PC-3 (cell line): ENCODE measurements around the gene EML3. TPM values are rescaled to one million over a fixed set of nuclear protein-coding genes. Genes with fewer than 3 reads are reported as not detected.

Experiments used
- ATAC-seq: fragments of 200-7000 bp; cut with Tn5 transposase; 2 replicates; pipeline ENCODE4 v1.9.1; 2020; ENCODE audit warnings: mild to moderate bottlenecking, moderate library complexity
- BruUV-seq: library from RNA; stranded (reverse); fragments of 400-500 nt; replicated peaks from 2 replicates; lab custom pipeline; 2021; lab: Mats Ljungman, UMichigan
- CTCF ChIA-PET: fragments of 300-600 bp; sonication (Branson Sonifier 250); formaldehyde crosslinking; loops from one replicate; lab custom pipeline; 2022; ENCODE audit warnings: antibody characterized with exemption; lab: Charles Lee
- POLR2A ChIA-PET: fragments of 300-600 bp; sonication (Branson Sonifier 250); formaldehyde crosslinking; loops from one replicate; lab custom pipeline; 2022; ENCODE audit warnings: antibody characterized with exemption; ENCODE audit not compliant: unreplicated experiment; lab: Charles Lee
- DNase-seq: peaks from one replicate; pipeline ENCODE4 v3.0.0-alpha.2; 2015
- H2AFZ ChIP-seq: fragments of 300-600 bp; sonication (generic); 2 replicates; pipeline ENCODE4 v1.6.0; 2016; ENCODE audit warnings: antibody characterized with exemption, low read length
- H3F3A ChIP-seq: fragments of 300-600 bp; sonication (generic); one replicate; pipeline ENCODE4 v1.6.0; 2017; ENCODE audit warnings: antibody characterized with exemption, low read length, control low read depth, mild to moderate bottlenecking; ENCODE audit not compliant: unreplicated experiment
- H3K27ac ChIP-seq: fragments of 300-600 bp; sonication (generic); 2 replicates; pipeline ENCODE4 v1.5.1; 2016; ENCODE audit warnings: mild to moderate bottlenecking, low read length
- H3K27me3 ChIP-seq: fragments of 300-600 bp; sonication (generic); 2 replicates; pipeline ENCODE4 v1.6.1; 2016; ENCODE audit warnings: low read length, mixed read lengths
- H3K36me3 ChIP-seq: fragments of 300-600 bp; sonication (generic); 2 replicates; pipeline ENCODE4 v1.6.1; 2016; ENCODE audit warnings: low read depth, mixed run types, low read length, mixed read lengths
- H3K4me1 ChIP-seq: fragments of 300-600 bp; sonication (generic); 2 replicates; pipeline ENCODE4 v1.5.1; 2016; ENCODE audit warnings: low read length; ENCODE audit not compliant: insufficient read depth
- H3K4me2 ChIP-seq: fragments of 300-600 bp; sonication (generic); 2 replicates; pipeline ENCODE4 v1.6.0; 2016; ENCODE audit warnings: low read length
- H3K4me3 ChIP-seq: fragments of 300-600 bp; sonication (generic); 2 replicates; pipeline ENCODE4 v1.5.1; 2016; ENCODE audit warnings: mild to moderate bottlenecking, low read length, mixed read lengths
- H3K79me2 ChIP-seq: fragments of 300-600 bp; sonication (generic); 2 replicates; pipeline ENCODE4 v1.6.1; 2017; ENCODE audit warnings: low read length, mixed read lengths
- H3K9ac ChIP-seq: fragments of 300-600 bp; sonication (generic); 2 replicates; pipeline ENCODE4 v1.6.0; 2016; ENCODE audit warnings: mild to moderate bottlenecking, low read length
- H3K9me2 ChIP-seq: fragments of 300-600 bp; sonication (generic); replicated peaks from 2 replicates; pipeline ENCODE4 v1.6.1; 2016; ENCODE audit warnings: mixed run types, low read length, mixed read lengths
- H3K9me3 ChIP-seq: fragments of 300-600 bp; sonication (generic); 2 replicates; pipeline ENCODE4 v1.6.1; 2016; ENCODE audit warnings: low read length, mixed read lengths
- H4K20me1 ChIP-seq: fragments of 300-600 bp; sonication (generic); 2 replicates; pipeline ENCODE4 v1.6.1; 2016; ENCODE audit warnings: low read length, mixed read lengths
- CTCF ChIP-seq: fragments of 300-600 bp; sonication (generic); conservative IDR thresholded peaks from 2 replicates; pipeline ENCODE4 v1.5.1; 2017; ENCODE audit warnings: antibody characterized with exemption, low read depth, mild to moderate bottlenecking, low read length
- EZH2 ChIP-seq: fragments of 300-600 bp; sonication (generic); IDR thresholded peaks from one replicate; pipeline ENCODE4 v1.6.1; 2017; ENCODE audit warnings: antibody characterized with exemption, mild to moderate bottlenecking, low read length; ENCODE audit not compliant: unreplicated experiment
- EZH2phosphoT487 ChIP-seq: fragments of 300-600 bp; sonication (generic); IDR thresholded peaks from 2 replicates; pipeline ENCODE4 v1.6.1; 2018; ENCODE audit warnings: mild to moderate bottlenecking, antibody characterized with exemption, low read length, borderline replicate concordance
- intact Hi-C: fragments of 100-400 bp; cut with micrococcal nuclease; formaldehyde crosslinking; loops from 2 replicates; pipeline ENCODE4 v1.9.0; 2023
- total RNA-seq: library from RNA; depleted of rRNA; stranded (reverse); fragments of >200 nt; gene quantifications from 2 replicates; pipeline ENCODE4 v1.2.3, GENCODE V29; 2014

Gene EML3
- total RNA-seq, 1 experiment from 2014 or later, result 32.8 TPM

GRCh38 chr11:62554387-62555167 lies 58.0 kb downstream of the EML3 start:
- peak overlapping the region; percentile 90 for H3K4me2 ChIP-seq
- DNase-seq (no peak), ATAC-seq (no peak)
- H3K27ac ChIP-seq, result peak overlapping the region; percentile 94
- no peaks in the 10 kb centered on the region for H3K27me3 ChIP-seq
- H3K79me2 ChIP-seq, result peaks cover 14% of the 10 kb centered on the region
- POLR2A ChIA-PET, result interaction anchor here (1.3 kb wide), 1 partner anchor 8 kb away, joined by 5 read pairs; the partner anchor contains the start of gene AHNAK
- no TSS peak for BruUV-seq
- peaks cover 83% of the 10 kb centered on the region for H3K4me1 ChIP-seq
- TF ChIP-seq EZH2phosphoT487 (no peak), EZH2 (no peak)
- no peaks in the 10 kb centered on the region for H3K9me3 ChIP-seq
- H2AFZ ChIP-seq, result no peak overlapping the region
- no peaks in the 10 kb centered on the region for H4K20me1 ChIP-seq
- CTCF ChIA-PET, result interaction anchor here (1.0 to 2.9 kb wide), 2 partner anchors 11 to 37 kb away, joined by 3 to 21 read pairs; partner anchors contain the start of gene TUT1
- H3K9ac ChIP-seq, result peak overlapping the region; percentile 82
- peak overlapping the region; percentile 60 for H3K4me3 ChIP-seq
- peaks cover 12% of the 10 kb centered on the region for H3K36me3 ChIP-seq
- H3K9me2 ChIP-seq, result no peaks in the 10 kb centered on the region
- peaks cover 10% of the 10 kb centered on the region for H3F3A ChIP-seq
- intact Hi-C loops, result loop anchor here (10.0 kb wide), 1 partner anchor 580 kb away; no protein-coding TSS in a partner anchor

- Histone ChIP-seq H3K79me2 (peaks cover 8% of the 10 kb centered on the region; the same call in 1 of the 2 replicates), H3K36me3 (peaks cover 5% of the 10 kb centered on the region; the same call in 1 of the 2 replicates), H3K4me1 (peaks cover 83% of the 10 kb centered on the region), H2AFZ (peak overlapping the region; percentile 13; the same call in 1 of the 2 replicates), H3K27me3 (no peaks in the 10 kb centered on the region), H3K9ac (peak overlapping the region; percentile 82), H3K27ac (peak overlapping the region; percentile 94), H3K9me2 (no peaks in the 10 kb centered on the region), H4K20me1 (no peaks in the 10 kb centered on the region), H3K4me2 (peak overlapping the region; percentile 90), H3F3A (peaks cover 10% of the 10 kb centered on the region), H3K9me3 (no peaks in the 10 kb centered on the region), H3K4me3 (peak overlapping the region; percentile 60)
- peak; percentile 48 for ATAC-seq
- no TSS peak for BruUV-seq
- no peak for TF ChIP-seq EZH2phosphoT487
- TF ChIP-seq EZH2, result no peak
- no peak for TF ChIP-seq CTCF
- POLR2A ChIA-PET, result interaction anchor here (0.5 to 1.5 kb wide), 5 partner anchors 8 to 111 kb away, joined by 3 to 11 read pairs (median 7); partner anchors contain the start of genes C11orf98, CSKMT, EEF1G and TUT1
- peak; percentile 96 for DNase-seq
- CTCF ChIA-PET, result interaction anchor here (1.0 to 2.9 kb wide), 2 partner anchors 11 to 38 kb away, joined by 3 to 21 read pairs; partner anchors contain the start of gene TUT1
- intact Hi-C loops, result loop anchor here (10.0 kb wide), 1 partner anchor 579 kb away; no protein-coding TSS in a partner anchor
Measured at GRCh38 chr11:62553839-62554361, 58.7 kb downstream of the EML3 start.
